Ovary (tissue), 3 donors: ENCODE data around the gene IL12RB1.

ENCODE experiments used
- CTCF ChIP-seq, 3 donors: fragments of 450-650 bp in 2 of 3; fragments of 200-600 bp in 1 of 3; IDR thresholded peaks; one replicate each; pipeline versions ENCODE4 v1.5.1 to v1.8.0; 2016 to 2022; ENCODE audit warnings: antibody characterized with exemption in 3 of 3, mild to moderate bottlenecking in 1 of 3
- EP300 ChIP-seq: sonication (generic); formaldehyde crosslinking; IDR thresholded peaks from one replicate; pipeline ENCODE4 v1.6.1; 2017; ENCODE audit warnings: antibody characterized with exemption
- POLR2A ChIP-seq: fragments of 450-650 bp; IDR thresholded peaks from one replicate; pipeline ENCODE4 v1.6.1; 2017; ENCODE audit warnings: antibody characterized with exemption, mild to moderate bottlenecking, moderate library complexity
- donor health status: DM: no; HTN: no; CAD: no.

GRCh38 chr19:18128805-18129204 is 42.1 kb upstream of the IL12RB1 start:
- TF ChIP-seq CTCF (IDR thresholded peaks at IDR 0.05), result no peak
- no peak for TF ChIP-seq POLR2A
- TF ChIP-seq EP300, result no peak
